NOMO-1 (cell line): Measurements from ENCODE around the gene TNC.

Experiments
- DNase-seq, 2 experiments: peaks; one replicate each; lab custom pipeline; 2025; ENCODE audit not compliant: unreplicated experiment in 2 of 2; lab: John Stamatoyannopoulos, UW

The TNC gene

GRCh38 chr9:115104908-115105307 lies 13.0 kb downstream of the TNC start:
- no peak for DNase-seq

DNA sequence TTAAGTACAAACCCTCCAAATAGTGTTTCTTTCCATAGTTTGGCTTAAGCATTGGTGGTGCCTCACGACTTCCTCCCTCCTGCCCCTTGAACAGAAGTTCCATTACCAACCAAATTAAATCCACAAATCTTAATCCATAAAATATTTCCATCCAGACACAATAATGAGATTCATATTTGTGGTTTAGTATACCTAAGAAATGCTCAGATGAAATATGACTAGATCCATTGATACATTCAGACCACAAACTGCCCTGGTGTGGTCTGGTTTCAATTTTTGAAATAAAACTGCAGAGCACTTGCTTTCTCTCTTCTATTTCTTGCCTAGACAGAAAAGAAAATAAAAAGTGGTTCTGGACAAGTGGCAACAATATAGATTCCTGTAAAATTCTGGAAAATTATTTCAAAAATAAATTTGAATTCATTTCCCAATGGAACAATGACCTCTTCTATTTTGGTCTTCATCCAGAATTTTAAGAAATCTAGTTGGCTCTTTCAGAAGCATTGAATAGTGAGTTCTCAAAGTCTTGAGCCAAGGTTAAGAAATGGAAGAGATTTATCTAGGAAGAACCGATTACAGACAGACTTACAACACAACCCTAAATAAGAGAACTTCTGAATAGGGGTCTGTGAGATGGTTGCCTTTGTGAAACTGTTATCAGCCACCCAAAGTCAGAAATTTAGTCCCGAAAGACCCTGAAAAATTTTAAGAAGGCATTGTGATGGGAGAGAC lies 14.0 kb downstream of the TNC start:
- no peak for DNase-seq

- no peak for DNase-seq
Measured at GRCh38 chr9:115099901-115100300, 18.1 kb downstream of the TNC start.

- DNase-seq: no peak
Measured at GRCh38 chr9:115098226-115098965, 19.6 kb downstream of the TNC start.

DNA sequence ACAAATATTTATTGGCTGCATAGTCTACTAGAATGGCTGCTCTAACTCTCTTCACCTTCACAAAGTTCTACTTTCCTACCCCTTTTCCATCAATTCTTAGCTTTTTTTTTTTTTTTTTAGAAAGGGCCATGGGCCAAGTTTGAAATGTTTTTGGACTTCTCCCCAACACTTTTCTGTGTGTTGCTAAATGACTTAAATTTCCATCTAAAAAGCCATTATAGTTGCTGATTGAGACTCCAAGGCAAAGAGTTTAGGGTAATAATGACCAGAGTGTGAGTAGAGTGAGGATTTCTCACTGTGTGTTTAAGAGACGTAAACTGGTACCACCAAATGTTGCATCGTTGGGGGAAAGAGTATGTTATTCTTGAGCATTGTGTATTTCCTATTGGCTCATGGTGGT lies 24.4 kb downstream of the TNC start:
- DNase-seq: no peak

- no peak for DNase-seq
Measured at GRCh38 chr9:115090486-115090885, 27.5 kb downstream of the TNC start.

DNA sequence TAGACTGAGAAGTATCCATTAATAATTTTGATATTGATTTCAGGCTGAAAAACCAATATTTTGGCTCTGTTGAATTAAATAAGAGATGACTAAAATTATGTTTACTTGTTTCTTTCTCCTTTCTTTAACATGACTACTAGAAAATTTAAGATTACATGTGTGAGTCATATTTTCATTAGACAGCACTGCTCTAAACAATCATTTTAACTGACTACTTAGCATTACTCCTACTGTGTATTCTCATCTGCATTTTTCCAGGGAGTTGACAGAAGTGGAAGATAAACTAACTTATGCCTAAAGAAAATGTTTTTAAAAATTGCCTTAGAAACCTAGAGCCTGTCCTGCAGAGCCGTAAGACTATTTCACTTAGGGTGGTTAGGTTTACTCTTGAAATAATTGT lies 29.1 kb downstream of the TNC start:
- DNase-seq: no peak

- no peak for DNase-seq
Measured at GRCh38 chr9:115086886-115087285, 31.1 kb downstream of the TNC start.

DNA sequence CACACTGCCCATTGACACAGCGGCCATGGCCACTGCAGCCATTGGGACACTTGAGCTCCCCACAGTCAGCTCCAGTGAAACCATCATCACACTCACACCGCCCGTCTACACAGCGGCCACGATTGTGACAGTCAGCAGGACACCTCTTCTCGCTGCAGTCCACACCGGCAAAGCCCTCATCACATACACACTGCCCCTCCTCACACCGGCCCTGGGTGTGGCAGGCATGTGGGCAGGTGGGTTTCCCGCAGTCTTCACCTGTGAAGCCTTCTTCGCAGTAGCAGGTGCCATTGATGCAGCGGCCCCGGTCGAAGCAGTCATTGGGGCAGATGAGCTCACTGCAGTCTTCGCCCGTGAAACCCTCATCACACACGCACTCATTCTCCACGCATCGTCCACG lies 31.5 kb downstream of the TNC start:
- DNase-seq: no peak

DNA sequence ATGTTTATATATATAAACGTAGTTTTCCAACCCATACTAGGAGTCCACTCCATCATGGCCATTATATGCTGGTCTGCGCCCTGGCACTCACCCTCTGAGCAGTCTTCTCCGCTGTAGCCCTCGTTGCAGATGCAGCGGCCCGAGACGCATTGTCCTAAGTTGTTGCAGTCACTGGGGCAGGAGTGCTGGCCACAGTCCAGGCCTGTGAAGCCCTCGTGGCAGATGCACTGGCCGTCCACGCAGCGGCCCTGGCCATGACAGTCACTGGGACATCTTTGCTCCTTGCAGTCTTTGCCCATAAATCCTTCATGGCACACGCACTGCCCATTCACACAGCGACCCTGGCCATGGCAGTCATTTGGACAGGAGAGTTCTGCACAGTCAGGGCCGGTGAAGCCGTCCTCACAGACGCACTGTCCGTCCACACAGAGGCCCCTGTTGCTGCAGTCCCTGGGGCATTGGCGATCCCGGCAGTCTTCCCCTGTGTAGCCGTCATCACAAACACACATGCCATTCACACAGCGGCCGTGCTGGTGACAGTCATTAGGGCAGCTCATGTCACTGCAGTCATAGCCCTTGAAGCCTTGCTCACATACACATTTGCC lies 32.1 kb downstream of the TNC start:
- no peak for DNase-seq

GRCh38 chr9:115084709-115085108 lies 33.2 kb downstream of the TNC start:
- DNase-seq: no peak

GRCh38 chr9:115084157-115084556 lies 33.8 kb downstream of the TNC start:
- DNase-seq: no peak

- DNase-seq: no peak
Measured at GRCh38 chr9:115080242-115080641, 37.7 kb downstream of the TNC start.

GRCh38 chr9:115079156-115079555 lies 38.8 kb downstream of the TNC start:
- no peak for DNase-seq

DNA sequence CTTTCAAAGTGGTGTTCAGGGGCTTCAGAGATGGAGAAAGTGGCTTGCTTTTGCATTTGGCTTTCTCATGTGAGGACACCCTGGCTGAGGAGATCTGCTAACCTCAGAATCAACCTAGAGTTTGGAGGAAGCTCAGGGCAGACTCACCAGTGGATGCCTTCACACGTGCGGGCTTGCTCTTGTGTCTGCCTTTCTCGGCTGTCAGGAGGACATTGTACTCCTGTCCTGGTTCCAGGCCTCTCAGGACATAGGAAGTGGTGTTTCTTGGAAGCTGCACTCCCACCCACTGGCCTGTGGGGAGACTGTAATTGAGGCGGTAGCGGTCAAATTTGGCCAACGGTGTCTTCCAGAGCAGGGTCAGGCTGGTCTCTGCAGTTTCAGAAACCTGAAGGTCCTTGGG lies 44.5 kb downstream of the TNC start:
- no peak for DNase-seq

GRCh38 chr9:115071176-115071575 lies 46.8 kb downstream of the TNC start:
- DNase-seq: no peak

DNA sequence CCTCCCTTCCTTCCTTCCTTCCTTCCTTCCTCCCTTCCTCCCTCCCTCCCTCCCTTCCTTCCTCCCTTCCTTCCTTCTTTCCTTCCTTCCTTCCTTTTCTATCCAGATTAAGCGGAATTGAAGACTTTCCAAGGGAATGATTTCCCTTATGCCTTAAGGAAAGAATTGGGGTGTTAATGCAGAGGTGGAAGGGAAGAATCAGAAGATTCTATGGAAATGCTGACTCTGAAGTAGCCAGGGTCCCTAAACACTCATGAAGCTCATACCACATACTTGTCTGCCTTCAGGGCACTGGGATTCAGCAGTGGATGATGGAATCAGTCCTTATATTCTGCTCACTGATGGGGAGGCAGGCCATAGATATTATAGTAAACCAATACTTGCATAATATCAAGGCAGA lies 48.2 kb downstream of the TNC start:
- DNase-seq: no peak

GRCh38 chr9:115069302-115069701 lies 48.7 kb downstream of the TNC start:
- no peak for DNase-seq

- DNase-seq: no peak
Measured at GRCh38 chr9:115068031-115068430, 49.9 kb downstream of the TNC start.

- no peak for DNase-seq
Measured at GRCh38 chr9:115063058-115063845, 54.7 kb downstream of the TNC start.

DNA sequence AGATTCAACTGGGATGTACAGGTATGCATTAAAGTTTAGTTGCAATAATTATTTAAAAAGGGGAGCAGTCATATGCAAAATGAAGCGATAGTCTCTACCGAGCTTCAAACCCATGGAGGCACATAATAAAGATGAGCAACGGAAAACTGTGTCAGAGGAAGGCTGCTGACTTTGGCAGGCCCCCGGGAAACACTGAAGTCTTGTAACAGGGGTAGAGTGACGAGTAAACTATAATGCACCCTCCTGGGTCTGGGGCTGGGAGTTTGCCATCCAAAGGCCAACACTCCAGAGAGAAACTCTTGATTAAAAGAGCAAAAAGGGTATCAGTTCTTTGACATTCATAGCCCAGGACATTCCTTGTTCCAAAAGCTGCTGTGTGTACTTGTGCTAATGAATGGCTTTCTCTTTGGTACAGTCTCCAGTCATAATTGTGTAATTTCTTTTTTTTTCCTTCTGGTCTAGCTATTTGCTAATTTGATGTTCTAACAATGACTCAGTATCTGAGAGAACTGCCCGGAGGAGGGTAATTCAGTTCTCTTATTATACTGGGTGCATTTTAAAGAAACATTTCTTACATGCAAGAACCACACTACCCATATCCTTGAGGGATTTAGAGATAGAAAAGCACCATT lies 59.2 kb downstream of the TNC start:
- DNase-seq: no peak
